B cell (primary cell): ENCODE measurements around the gene PPP1R9A. TPM values are rescaled to one million over a fixed set of nuclear protein-coding genes. Genes with fewer than 3 reads are reported as not detected.

Experiments
- ATAC-seq: fragments of 200-7000 bp; cut with Tn5 transposase; one replicate; pipeline ENCODE4 v1.10.0; 2021; ENCODE audit warnings: low read depth, mild to moderate bottlenecking, moderate number of reproducible peaks, moderate library complexity
- CTCF ChIA-PET: fragments of 350-600 bp; sonication (Branson Sonifier 250); formaldehyde crosslinking; loops from one replicate; lab custom pipeline; 2021; ENCODE audit warnings: antibody characterized with exemption, inconsistent platforms; lab: Charles Lee
- POLR2A ChIA-PET: fragments of 350-600 bp; sonication (Branson Sonifier 250); formaldehyde crosslinking; loops from one replicate; lab custom pipeline; 2021; ENCODE audit warnings: antibody characterized with exemption; lab: Charles Lee
- DNase-seq: peaks from one replicate; pipeline ENCODE4 v3.0.0; 2013
- H2AFZ ChIP-seq: 2 replicates; pipeline ENCODE4 v1.6.1; 2012; ENCODE audit warnings: mild to moderate bottlenecking, low read depth, low read length; ENCODE audit not compliant: insufficient read depth, poor library complexity, severe bottlenecking
- H3K27ac ChIP-seq, 2 donors: 1 replicate in 1 of 2; 2 replicates in 1 of 2; pipeline ENCODE4 v1.5.1; 2012 to 2013; ENCODE audit warnings: low read length in 2 of 2, mild to moderate bottlenecking in 2 of 2, moderate library complexity in 1 of 2
- H3K27me3 ChIP-seq, 4 experiments: fragments of 200-600 bp in 1 of 4; sonication (generic) in 1 of 4; replicated peaks in 1 of 4; 1 replicate in 2 of 4; 2 replicates in 2 of 4; pipeline versions ENCODE4 v1.6.1 to v1.7.0; 2013 to 2016; ENCODE audit warnings: low read length in 3 of 4, mild to moderate bottlenecking in 2 of 4, mixed read lengths in 1 of 4, moderate library complexity in 1 of 4; ENCODE audit not compliant: insufficient read depth in 4 of 4, control insufficient read depth in 3 of 4; ENCODE audit errors: control extremely low read depth in 1 of 4
- H3K36me3 ChIP-seq, 2 experiments: replicated peaks in 1 of 2; 1 replicate in 1 of 2; 2 replicates in 1 of 2; pipeline versions ENCODE4 v1.6.1 to v1.7.1; 2013; ENCODE audit warnings: low read length in 1 of 2; ENCODE audit not compliant: insufficient read depth in 2 of 2, control insufficient read depth in 1 of 2; ENCODE audit errors: control extremely low read depth in 1 of 2, extremely low read depth in 1 of 2
- H3K4me1 ChIP-seq, 2 donors: fragments of 200-600 bp in 1 of 2; sonication (generic) in 1 of 2; 1 replicate in 1 of 2; 2 replicates in 1 of 2; pipeline versions ENCODE4 v1.5.1 to v1.6.1; 2013 to 2017; ENCODE audit warnings: low read length in 2 of 2; ENCODE audit not compliant: control insufficient read depth in 2 of 2, insufficient read depth in 2 of 2
- H3K4me2 ChIP-seq: replicated peaks from 2 replicates; pipeline ENCODE3; 2012; ENCODE audit warnings: mild to moderate bottlenecking, low read depth, low read length; ENCODE audit not compliant: poor library complexity, severe bottlenecking
- H3K4me3 ChIP-seq, 5 experiments: fragments of 200-600 bp in 1 of 5; sonication (generic) in 1 of 5; 1 replicate in 3 of 5; 2 replicates in 2 of 5; pipeline versions ENCODE4 v1.5.1 to v1.7.0; 2011 to 2016; ENCODE audit warnings: low read length in 4 of 5, mild to moderate bottlenecking in 4 of 5, low read depth in 2 of 5, control low read depth in 1 of 5, moderate library complexity in 1 of 5; ENCODE audit not compliant: insufficient read depth in 1 of 5; ENCODE audit errors: control extremely low read depth in 1 of 5, extremely low read depth in 1 of 5
- H3K79me2 ChIP-seq: fragments of 200-600 bp; sonication (generic); one replicate; pipeline ENCODE4 v1.6.0; 2016; ENCODE audit warnings: low read length; ENCODE audit not compliant: control insufficient read depth, insufficient read depth
- H3K9ac ChIP-seq: fragments of 200-600 bp; sonication (generic); 2 replicates; pipeline ENCODE4 v1.6.1; 2017; ENCODE audit warnings: mild to moderate bottlenecking, low read length, moderate library complexity
- H3K9me3 ChIP-seq, 3 donors: one replicate each; pipeline versions ENCODE4 v1.6.1 to v1.7.1; 2013; ENCODE audit warnings: low read length in 2 of 3; ENCODE audit not compliant: control insufficient read depth in 2 of 3, insufficient read depth in 1 of 3; ENCODE audit errors: control extremely low read depth in 1 of 3
- H4K20me1 ChIP-seq: 2 replicates; pipeline ENCODE4 v1.6.0; 2012; ENCODE audit warnings: mild to moderate bottlenecking, low read length; ENCODE audit not compliant: insufficient read depth, control insufficient read depth, poor library complexity, severe bottlenecking
- H3K27ac Mint-ChIP-seq: one replicate; pipeline ENCODE4 v1.8.0; 2021; ENCODE audit warnings: mixed read lengths
- H3K27me3 Mint-ChIP-seq: one replicate; pipeline ENCODE4 v1.8.0; 2021; ENCODE audit warnings: mixed read lengths
- H3K4me1 Mint-ChIP-seq: one replicate; pipeline ENCODE4 v1.8.0; 2021; ENCODE audit warnings: mixed read lengths
- H3K4me3 Mint-ChIP-seq: one replicate; pipeline ENCODE4 v1.8.0; 2021; ENCODE audit warnings: mixed read lengths
- H3K9me3 Mint-ChIP-seq: one replicate; pipeline ENCODE4 v1.8.0; 2022; ENCODE audit warnings: mixed read lengths; ENCODE audit not compliant: insufficient read depth
- EZH2 ChIP-seq: IDR thresholded peaks from 2 replicates; pipeline ENCODE4 v1.6.1; 2012; ENCODE audit warnings: borderline replicate concordance, low read depth, mild to moderate bottlenecking, moderate library complexity, low read length; ENCODE audit not compliant: insufficient read depth, poor library complexity, severe bottlenecking
- WGBS: methylation state at CpG from one replicate; pipeline ENCODE4 v1.1.5; 2013; ENCODE audit warnings: missing lambda C conversion rate; ENCODE audit not compliant: insufficient coverage; 5-methylcytosine and 5-hydroxymethylcytosine counted together
- intact Hi-C: fragments of 100-400 bp; cut with micrococcal nuclease; formaldehyde crosslinking; loops from one replicate; pipeline ENCODE4 v1.10.0; 2022
- polyA plus RNA-seq: library from polyadenylated mRNA; depleted of rRNA; stranded (reverse); fragments of >200 nt; gene quantifications from 2 replicates; pipeline ENCODE4 v1.2.3, GENCODE V29; 2012
- total RNA-seq, 2 donors: library from RNA; stranded (reverse); fragments of 120-200 nt in 1 of 2; gene quantifications; 1 replicate in 1 of 2; 2 replicates in 1 of 2; pipeline versions ENCODE4 v1.2.3 to v1.2.4, GENCODE V29; 2013 to 2022
- TF ChIP-seq, protein P1 (sequence below): fragments of 200-600 bp; IDR thresholded peaks from one replicate; pipeline ENCODE4 v1.8.0; 2022; ENCODE audit warnings: antibody characterized with exemption, mild to moderate bottlenecking

PPP1R9A gene
- total and polyA plus RNA-seq, 2 donors (not counting 1 experiment from before 2014, with no cell fraction given) = 1.1 to 4.8 TPM

DNA sequence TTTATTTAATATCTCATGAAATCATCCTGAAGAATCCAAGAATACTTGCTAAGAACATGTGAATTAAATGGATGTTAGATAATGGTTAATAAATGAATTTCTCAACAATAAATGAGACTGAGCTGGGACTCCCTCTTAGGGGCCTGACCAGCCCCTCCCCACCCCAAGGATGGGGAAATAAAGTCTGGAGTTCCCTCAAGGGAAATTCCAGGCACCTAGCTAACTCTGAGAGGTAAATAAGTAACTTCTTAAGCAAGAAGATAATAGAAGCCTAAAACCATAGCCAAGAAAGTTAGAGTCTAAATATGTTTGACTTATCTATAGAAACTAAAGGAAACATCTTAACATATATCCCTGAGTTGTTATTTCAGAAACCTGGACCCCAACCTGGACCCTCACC is 32.2 kb upstream of the PPP1R9A start:
- ChIA-PET POLR2A (no interaction called here), CTCF (no interaction called here)
- TF ChIP-seq, protein P1, sequence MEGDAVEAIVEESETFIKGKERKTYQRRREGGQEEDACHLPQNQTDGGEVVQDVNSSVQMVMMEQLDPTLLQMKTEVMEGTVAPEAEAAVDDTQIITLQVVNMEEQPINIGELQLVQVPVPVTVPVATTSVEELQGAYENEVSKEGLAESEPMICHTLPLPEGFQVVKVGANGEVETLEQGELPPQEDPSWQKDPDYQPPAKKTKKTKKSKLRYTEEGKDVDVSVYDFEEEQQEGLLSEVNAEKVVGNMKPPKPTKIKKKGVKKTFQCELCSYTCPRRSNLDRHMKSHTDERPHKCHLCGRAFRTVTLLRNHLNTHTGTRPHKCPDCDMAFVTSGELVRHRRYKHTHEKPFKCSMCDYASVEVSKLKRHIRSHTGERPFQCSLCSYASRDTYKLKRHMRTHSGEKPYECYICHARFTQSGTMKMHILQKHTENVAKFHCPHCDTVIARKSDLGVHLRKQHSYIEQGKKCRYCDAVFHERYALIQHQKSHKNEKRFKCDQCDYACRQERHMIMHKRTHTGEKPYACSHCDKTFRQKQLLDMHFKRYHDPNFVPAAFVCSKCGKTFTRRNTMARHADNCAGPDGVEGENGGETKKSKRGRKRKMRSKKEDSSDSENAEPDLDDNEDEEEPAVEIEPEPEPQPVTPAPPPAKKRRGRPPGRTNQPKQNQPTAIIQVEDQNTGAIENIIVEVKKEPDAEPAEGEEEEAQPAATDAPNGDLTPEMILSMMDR = no peak
- TF ChIP-seq EZH2 = no peak
- Histone ChIP-seq H3K79me2 (no peaks in the 10 kb centered on the region), H3K27ac (no peak overlapping the region), H3K9ac (no peak overlapping the region), H2AFZ (no peak overlapping the region), H3K4me1 (no peaks in the 10 kb centered on the region), H3K36me3 (no peaks in the 10 kb centered on the region), H3K9me3 (peaks cover 0 to 16% (median 7%) of the 10 kb centered on the region in 3 donors), H3K4me2 (no peak overlapping the region), H4K20me1 (no peaks in the 10 kb centered on the region), H3K4me3 (no peak overlapping the region), H3K27me3 (no peaks in the 10 kb centered on the region)
- Mint-ChIP-seq H3K4me3 (no peak overlapping the region), H3K9me3 (peaks cover 7% of the 10 kb centered on the region), H3K4me1 (no peaks in the 10 kb centered on the region), H3K27me3 (peaks cover 8% of the 10 kb centered on the region), H3K27ac (no peak overlapping the region)
- DNase-seq (no peak), ATAC-seq (no peak)
- intact Hi-C loops = no loop called here

DNA sequence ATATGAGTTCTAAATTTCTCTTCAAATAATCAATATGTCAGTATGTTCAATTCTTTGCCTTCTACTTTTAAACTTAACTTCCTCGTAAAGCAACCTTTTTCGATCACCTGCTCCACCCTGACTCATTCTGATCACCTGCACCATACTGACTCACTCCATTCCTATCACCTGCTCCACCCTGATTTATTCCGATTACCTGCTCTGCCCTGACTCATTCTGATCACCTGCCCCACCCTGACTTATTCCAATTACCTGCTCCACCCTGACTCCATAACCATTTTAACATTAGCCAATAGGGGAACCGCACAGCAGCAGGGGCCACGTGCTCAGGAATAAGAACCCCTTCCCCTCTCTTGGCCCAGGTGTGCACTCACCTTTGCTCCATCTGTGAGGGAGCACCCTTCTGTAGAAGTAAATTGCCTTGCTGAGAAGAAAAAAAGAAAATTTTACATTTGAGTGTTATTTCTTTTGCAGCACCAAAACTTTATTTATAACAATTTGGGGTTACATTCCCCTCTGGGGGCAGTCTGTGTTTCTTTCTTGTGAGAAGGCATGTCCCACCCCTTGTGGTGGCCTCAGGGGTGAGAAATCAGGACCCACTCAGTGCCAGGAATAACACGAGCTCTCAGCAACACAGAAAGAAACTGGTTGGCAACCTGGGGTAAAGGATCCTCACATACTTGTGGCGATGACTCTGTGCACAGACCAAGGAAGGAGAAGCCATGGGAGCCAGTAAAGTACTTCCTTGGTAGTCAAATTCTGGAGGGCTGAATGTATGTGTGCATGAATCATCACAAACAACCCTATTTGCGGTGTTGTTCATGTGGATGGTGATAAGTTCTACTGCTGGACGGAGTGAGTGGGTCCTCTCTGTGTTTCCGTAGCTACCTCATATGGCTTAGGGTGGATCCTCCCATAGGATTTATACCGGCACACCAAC is 29.4 kb upstream of the PPP1R9A start:
- H2AFZ ChIP-seq = no peak overlapping the region
- Mint-ChIP-seq H3K9me3 (peaks cover 7% of the 10 kb centered on the region), H3K27ac (no peak overlapping the region), H3K4me3 (no peak overlapping the region), H3K4me1 (no peaks in the 10 kb centered on the region), H3K27me3 (peaks cover 15% of the 10 kb centered on the region)
- no peaks in the 10 kb centered on the region for H3K4me1 ChIP-seq
- ATAC-seq (no peak), DNase-seq (no peak)
- ChIA-PET POLR2A (no interaction called here), CTCF (no interaction called here)
- H3K4me3 ChIP-seq = no peak overlapping the region
- no peak overlapping the region for H3K27ac ChIP-seq
- no peak overlapping the region for H3K9ac ChIP-seq
- no peaks in the 10 kb centered on the region for H3K27me3 ChIP-seq
- no peaks in the 10 kb centered on the region for H4K20me1 ChIP-seq
- peaks cover 0 to 16% (median 7%) of the 10 kb centered on the region in 3 donors for H3K9me3 ChIP-seq
- no peak overlapping the region for H3K4me2 ChIP-seq
- H3K36me3 ChIP-seq = no peaks in the 10 kb centered on the region
- no peak for TF ChIP-seq EZH2
- TF ChIP-seq, protein P1 = no peak
- 90% methylated on average over 5 of the region's 11 CpGs for WGBS
- intact Hi-C loops = no loop called here
- H3K79me2 ChIP-seq = no peaks in the 10 kb centered on the region
